HG03280 (cell line): ENCODE measurements around the gene TEAD3.

Source experiments
- ATAC-seq: cut with Tn5 transposase; IDR thresholded peaks from one replicate; pipeline ENCODE4 v1.9.1; 2021; ENCODE audit warnings: mild to moderate bottlenecking, moderate library complexity; ENCODE audit not compliant: unreplicated experiment

Gene TEAD3

GRCh38 chr6:35427435-35427834, 69.4 kb downstream of the TEAD3 start:
- no peak for ATAC-seq

GRCh38 chr6:35426074-35426473, 70.8 kb downstream of the TEAD3 start:
- ATAC-seq, result no peak

DNA sequence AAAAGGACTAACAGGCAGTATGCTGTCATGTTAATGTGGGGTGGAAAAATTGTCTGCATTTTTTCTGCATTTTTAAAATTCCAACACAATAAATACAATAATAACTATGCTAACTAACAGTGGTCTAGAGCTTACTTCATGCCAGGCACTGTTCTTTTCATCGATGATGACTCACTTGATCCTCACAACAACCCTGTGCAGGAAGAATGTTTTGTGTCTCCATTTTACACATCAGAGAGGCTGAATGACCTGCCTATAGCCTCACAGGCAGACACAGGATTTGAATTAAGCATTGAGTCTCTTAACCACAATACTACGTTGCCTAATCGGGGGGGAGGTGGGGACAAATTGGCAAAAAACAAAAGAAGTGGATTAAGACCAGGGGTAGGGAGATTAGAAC, 71.6 kb downstream of the TEAD3 start:
- no peak for ATAC-seq
